B cell (primary cell): ENCODE measurements around the gene MIR17HG. TPM values are rescaled to one million over a fixed set of nuclear protein-coding genes. Genes with fewer than 3 reads are reported as not detected.

Experiments used
- ATAC-seq: fragments of 200-7000 bp; cut with Tn5 transposase; one replicate; pipeline ENCODE4 v1.10.0; 2021; ENCODE audit warnings: low read depth, mild to moderate bottlenecking, moderate number of reproducible peaks, moderate library complexity
- CTCF ChIA-PET: fragments of 350-600 bp; sonication (Branson Sonifier 250); formaldehyde crosslinking; loops from one replicate; lab custom pipeline; 2021; ENCODE audit warnings: antibody characterized with exemption, inconsistent platforms; lab: Charles Lee
- POLR2A ChIA-PET: fragments of 350-600 bp; sonication (Branson Sonifier 250); formaldehyde crosslinking; loops from one replicate; lab custom pipeline; 2021; ENCODE audit warnings: antibody characterized with exemption; lab: Charles Lee
- DNase-seq: peaks from one replicate; pipeline ENCODE4 v3.0.0; 2013
- H2AFZ ChIP-seq: 2 replicates; pipeline ENCODE4 v1.6.1; 2012; ENCODE audit warnings: mild to moderate bottlenecking, low read depth, low read length; ENCODE audit not compliant: insufficient read depth, poor library complexity, severe bottlenecking
- H3K27ac ChIP-seq, 2 donors: 1 replicate in 1 of 2; 2 replicates in 1 of 2; pipeline ENCODE4 v1.5.1; 2012 to 2013; ENCODE audit warnings: low read length in 2 of 2, mild to moderate bottlenecking in 2 of 2, moderate library complexity in 1 of 2
- H3K27me3 ChIP-seq, 4 experiments: fragments of 200-600 bp in 1 of 4; sonication (generic) in 1 of 4; replicated peaks in 1 of 4; 1 replicate in 2 of 4; 2 replicates in 2 of 4; pipeline versions ENCODE4 v1.6.1 to v1.7.0; 2013 to 2016; ENCODE audit warnings: low read length in 3 of 4, mild to moderate bottlenecking in 2 of 4, mixed read lengths in 1 of 4, moderate library complexity in 1 of 4; ENCODE audit not compliant: insufficient read depth in 4 of 4, control insufficient read depth in 3 of 4; ENCODE audit errors: control extremely low read depth in 1 of 4
- H3K36me3 ChIP-seq, 2 experiments: replicated peaks in 1 of 2; 1 replicate in 1 of 2; 2 replicates in 1 of 2; pipeline versions ENCODE4 v1.6.1 to v1.7.1; 2013; ENCODE audit warnings: low read length in 1 of 2; ENCODE audit not compliant: insufficient read depth in 2 of 2, control insufficient read depth in 1 of 2; ENCODE audit errors: control extremely low read depth in 1 of 2, extremely low read depth in 1 of 2
- H3K4me1 ChIP-seq, 2 donors: fragments of 200-600 bp in 1 of 2; sonication (generic) in 1 of 2; 1 replicate in 1 of 2; 2 replicates in 1 of 2; pipeline versions ENCODE4 v1.5.1 to v1.6.1; 2013 to 2017; ENCODE audit warnings: low read length in 2 of 2; ENCODE audit not compliant: control insufficient read depth in 2 of 2, insufficient read depth in 2 of 2
- H3K4me2 ChIP-seq: replicated peaks from 2 replicates; pipeline ENCODE3; 2012; ENCODE audit warnings: mild to moderate bottlenecking, low read depth, low read length; ENCODE audit not compliant: poor library complexity, severe bottlenecking
- H3K4me3 ChIP-seq, 5 experiments: fragments of 200-600 bp in 1 of 5; sonication (generic) in 1 of 5; 1 replicate in 3 of 5; 2 replicates in 2 of 5; pipeline versions ENCODE4 v1.5.1 to v1.7.0; 2011 to 2016; ENCODE audit warnings: low read length in 4 of 5, mild to moderate bottlenecking in 4 of 5, low read depth in 2 of 5, control low read depth in 1 of 5, moderate library complexity in 1 of 5; ENCODE audit not compliant: insufficient read depth in 1 of 5; ENCODE audit errors: control extremely low read depth in 1 of 5, extremely low read depth in 1 of 5
- H3K79me2 ChIP-seq: fragments of 200-600 bp; sonication (generic); one replicate; pipeline ENCODE4 v1.6.0; 2016; ENCODE audit warnings: low read length; ENCODE audit not compliant: control insufficient read depth, insufficient read depth
- H3K9ac ChIP-seq: fragments of 200-600 bp; sonication (generic); 2 replicates; pipeline ENCODE4 v1.6.1; 2017; ENCODE audit warnings: mild to moderate bottlenecking, low read length, moderate library complexity
- H3K9me3 ChIP-seq, 3 donors: one replicate each; pipeline versions ENCODE4 v1.6.1 to v1.7.1; 2013; ENCODE audit warnings: low read length in 2 of 3; ENCODE audit not compliant: control insufficient read depth in 2 of 3, insufficient read depth in 1 of 3; ENCODE audit errors: control extremely low read depth in 1 of 3
- H4K20me1 ChIP-seq: 2 replicates; pipeline ENCODE4 v1.6.0; 2012; ENCODE audit warnings: mild to moderate bottlenecking, low read length; ENCODE audit not compliant: insufficient read depth, control insufficient read depth, poor library complexity, severe bottlenecking
- H3K27ac Mint-ChIP-seq: one replicate; pipeline ENCODE4 v1.8.0; 2021; ENCODE audit warnings: mixed read lengths
- H3K27me3 Mint-ChIP-seq: one replicate; pipeline ENCODE4 v1.8.0; 2021; ENCODE audit warnings: mixed read lengths
- H3K4me1 Mint-ChIP-seq: one replicate; pipeline ENCODE4 v1.8.0; 2021; ENCODE audit warnings: mixed read lengths
- H3K4me3 Mint-ChIP-seq: one replicate; pipeline ENCODE4 v1.8.0; 2021; ENCODE audit warnings: mixed read lengths
- H3K9me3 Mint-ChIP-seq: one replicate; pipeline ENCODE4 v1.8.0; 2022; ENCODE audit warnings: mixed read lengths; ENCODE audit not compliant: insufficient read depth
- EZH2 ChIP-seq: IDR thresholded peaks from 2 replicates; pipeline ENCODE4 v1.6.1; 2012; ENCODE audit warnings: borderline replicate concordance, low read depth, mild to moderate bottlenecking, moderate library complexity, low read length; ENCODE audit not compliant: insufficient read depth, poor library complexity, severe bottlenecking
- WGBS: methylation state at CpG from one replicate; pipeline ENCODE4 v1.1.5; 2013; ENCODE audit warnings: missing lambda C conversion rate; ENCODE audit not compliant: insufficient coverage; 5-methylcytosine and 5-hydroxymethylcytosine counted together
- intact Hi-C: fragments of 100-400 bp; cut with micrococcal nuclease; formaldehyde crosslinking; loops from one replicate; pipeline ENCODE4 v1.10.0; 2022
- polyA plus RNA-seq: library from polyadenylated mRNA; depleted of rRNA; stranded (reverse); fragments of >200 nt; gene quantifications from 2 replicates; pipeline ENCODE4 v1.2.3, GENCODE V29; 2012
- total RNA-seq, 2 donors: library from RNA; stranded (reverse); fragments of 120-200 nt in 1 of 2; gene quantifications; 1 replicate in 1 of 2; 2 replicates in 1 of 2; pipeline versions ENCODE4 v1.2.3 to v1.2.4, GENCODE V29; 2013 to 2022
- TF ChIP-seq, protein P1 (sequence below): fragments of 200-600 bp; IDR thresholded peaks from one replicate; pipeline ENCODE4 v1.8.0; 2022; ENCODE audit warnings: antibody characterized with exemption, mild to moderate bottlenecking

Gene MIR17HG
- total and polyA plus RNA-seq, 2 donors (not counting 1 experiment from before 2014, with no cell fraction given) = 6.0 to 17.1 TPM

DNA sequence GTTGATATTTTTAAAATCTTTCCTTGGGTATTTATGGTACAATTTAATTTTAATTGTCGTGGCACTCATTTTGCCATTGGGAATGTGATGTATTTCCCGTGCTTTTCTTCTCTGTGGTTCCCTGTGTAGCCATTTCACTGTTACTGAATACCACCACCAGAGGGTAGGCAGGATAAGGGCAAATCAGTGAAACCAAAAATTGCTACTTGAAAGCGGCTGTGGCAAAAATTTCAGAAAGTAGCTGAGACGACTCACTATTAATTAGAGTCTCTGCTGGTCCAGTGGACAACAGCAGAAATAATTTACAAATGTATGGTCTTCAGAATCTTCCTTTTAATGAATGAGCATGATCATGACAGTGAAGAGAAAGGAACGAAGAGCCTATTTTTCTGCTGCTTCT is 34.4 kb upstream of the MIR17HG start:
- Histone ChIP-seq H3K9ac (no peak overlapping the region), H3K79me2 (no peaks in the 10 kb centered on the region), H3K4me3 (no peak overlapping the region), H3K27me3 (peaks cover 0 to 4% (median 0%) of the 10 kb centered on the region in 4 experiments), H3K9me3 (no peaks in the 10 kb centered on the region), H3K4me1 (peaks cover 0 to 3% of the 10 kb centered on the region in 2 donors), H4K20me1 (no peaks in the 10 kb centered on the region), H3K4me2 (no peak overlapping the region), H3K27ac (no peak overlapping the region), H3K36me3 (no peaks in the 10 kb centered on the region), H2AFZ (peak overlapping the region; percentile 29)
- Mint-ChIP-seq H3K27ac (no peak overlapping the region), H3K9me3 (no peaks in the 10 kb centered on the region), H3K4me1 (peaks cover 7% of the 10 kb centered on the region), H3K4me3 (no peak overlapping the region), H3K27me3 (peaks cover 8% of the 10 kb centered on the region)
- no CpG with 5 or more reads among the region's 5 CpGs for WGBS
- DNase-seq (peak; percentile 51), ATAC-seq (no peak)
- intact Hi-C loops = loop anchor here (1.0 to 5.0 kb wide), 3 partner anchors 36 to 144 kb away; no protein-coding TSS in a partner anchor
- POLR2A ChIA-PET = no interaction called here
- CTCF ChIA-PET = interaction anchor here (0.6 to 3.1 kb wide), 7 partner anchors 9 to 95 kb away, joined by 3 to 14 read pairs (median 4); partner anchors contain the start of gene MIR17HG
- TF ChIP-seq, protein P1, sequence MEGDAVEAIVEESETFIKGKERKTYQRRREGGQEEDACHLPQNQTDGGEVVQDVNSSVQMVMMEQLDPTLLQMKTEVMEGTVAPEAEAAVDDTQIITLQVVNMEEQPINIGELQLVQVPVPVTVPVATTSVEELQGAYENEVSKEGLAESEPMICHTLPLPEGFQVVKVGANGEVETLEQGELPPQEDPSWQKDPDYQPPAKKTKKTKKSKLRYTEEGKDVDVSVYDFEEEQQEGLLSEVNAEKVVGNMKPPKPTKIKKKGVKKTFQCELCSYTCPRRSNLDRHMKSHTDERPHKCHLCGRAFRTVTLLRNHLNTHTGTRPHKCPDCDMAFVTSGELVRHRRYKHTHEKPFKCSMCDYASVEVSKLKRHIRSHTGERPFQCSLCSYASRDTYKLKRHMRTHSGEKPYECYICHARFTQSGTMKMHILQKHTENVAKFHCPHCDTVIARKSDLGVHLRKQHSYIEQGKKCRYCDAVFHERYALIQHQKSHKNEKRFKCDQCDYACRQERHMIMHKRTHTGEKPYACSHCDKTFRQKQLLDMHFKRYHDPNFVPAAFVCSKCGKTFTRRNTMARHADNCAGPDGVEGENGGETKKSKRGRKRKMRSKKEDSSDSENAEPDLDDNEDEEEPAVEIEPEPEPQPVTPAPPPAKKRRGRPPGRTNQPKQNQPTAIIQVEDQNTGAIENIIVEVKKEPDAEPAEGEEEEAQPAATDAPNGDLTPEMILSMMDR = peak; percentile 67
- no peak for TF ChIP-seq EZH2

DNA sequence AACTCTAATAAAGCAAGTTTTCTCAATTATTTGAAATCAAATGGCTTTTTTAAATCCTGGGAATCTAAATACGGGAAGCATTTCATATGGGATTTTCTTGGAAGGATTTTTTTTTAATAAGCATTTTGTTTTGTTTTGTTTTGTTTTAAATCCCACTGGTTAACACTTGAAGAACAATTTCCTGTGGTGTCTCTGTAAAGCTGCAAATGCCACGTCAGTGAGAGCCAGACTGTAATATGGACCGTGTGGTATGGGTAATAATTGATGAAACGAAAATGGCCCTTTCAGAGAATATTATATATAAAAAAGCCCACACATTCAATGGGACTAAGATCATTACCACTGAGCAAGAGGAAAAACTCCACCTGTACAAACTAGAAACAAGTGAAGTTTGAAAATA is 33.9 kb upstream of the MIR17HG start:
- H4K20me1 ChIP-seq = no peaks in the 10 kb centered on the region
- H3K27me3 ChIP-seq = peaks cover 0 to 4% (median 0%) of the 10 kb centered on the region in 4 experiments
- Mint-ChIP-seq H3K4me1 (peaks cover 7% of the 10 kb centered on the region), H3K9me3 (no peaks in the 10 kb centered on the region), H3K27me3 (peaks cover 8% of the 10 kb centered on the region), H3K4me3 (no peak overlapping the region), H3K27ac (no peak overlapping the region)
- H3K9me3 ChIP-seq = no peaks in the 10 kb centered on the region
- no peaks in the 10 kb centered on the region for H3K36me3 ChIP-seq
- ATAC-seq (no peak), DNase-seq (no peak)
- no peak overlapping the region for H3K4me3 ChIP-seq
- H3K4me1 ChIP-seq = peaks cover 0 to 3% of the 10 kb centered on the region in 2 donors
- H3K27ac ChIP-seq = no peak overlapping the region
- H3K4me2 ChIP-seq = no peak overlapping the region
- TF ChIP-seq, protein P1 = no peak
- no peak for TF ChIP-seq EZH2
- intact Hi-C loops = loop anchor here (1.0 to 5.0 kb wide), 3 partner anchors 36 to 144 kb away; no protein-coding TSS in a partner anchor
- no peak overlapping the region for H3K9ac ChIP-seq
- POLR2A ChIA-PET = no interaction called here
- no peak overlapping the region for H2AFZ ChIP-seq
- no peaks in the 10 kb centered on the region for H3K79me2 ChIP-seq
- CTCF ChIA-PET = interaction anchor here (0.6 to 3.1 kb wide), 9 partner anchors 9 to 408 kb away, joined by 3 to 14 read pairs (median 4); partner anchors contain the start of gene MIR17HG
- 80% methylated on average over 1 of the region's 4 CpGs for WGBS
